Right lobe of liver (tissue), 4 donors: ENCODE data around the gene CUX1.

Experiments
- CTCF ChIP-seq, 4 donors: fragments of 200-600 bp in 3 of 4; fragments of 450-650 bp in 1 of 4; IDR thresholded peaks; one replicate each; pipeline versions ENCODE4 v1.5.1 to v1.8.0; 2016 to 2022; ENCODE audit warnings: antibody characterized with exemption in 4 of 4, mild to moderate bottlenecking in 2 of 4
- POLR2A ChIP-seq: fragments of 450-650 bp; IDR thresholded peaks from one replicate; pipeline ENCODE4 v1.6.1; 2017; ENCODE audit warnings: antibody characterized with exemption, mild to moderate bottlenecking
- donor health status: DM: no; HTN: no; CAD: no.
- donor health status: DM: no; HTN: no; CAD: no.
- donor health status: DM: no; HTN: yes; CAD: no.

GRCh38 chr7:101781439-101781838, 36.0 kb upstream of the CUX1 start:
- TF ChIP-seq POLR2A = no peak
- no peak for TF ChIP-seq CTCF (IDR thresholded peaks at IDR 0.05)
